Measurements from ENCODE around the gene TLE1.

DNA sequence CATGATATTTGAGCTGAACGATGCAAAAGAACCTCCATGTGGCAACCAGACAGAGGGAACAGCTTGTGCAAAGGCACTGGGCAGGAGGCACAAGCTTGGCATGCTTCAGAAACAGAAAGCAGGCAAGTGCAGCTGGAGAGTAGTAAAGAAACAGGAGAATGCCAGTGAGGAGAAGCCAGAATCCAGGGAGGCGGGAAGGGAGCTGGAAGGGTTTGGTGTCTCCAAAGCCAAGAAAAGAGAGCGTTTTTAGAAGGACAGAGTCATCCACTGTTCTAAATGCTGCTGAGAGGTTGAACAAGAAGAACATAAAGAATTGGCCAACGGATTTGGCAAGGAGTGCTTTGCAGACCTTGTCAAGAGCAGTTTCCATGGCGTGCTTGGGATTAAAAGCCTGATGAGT lies 124.7 kb downstream of the TLE1 start:
- TF ChIP-seq, protein P1, sequence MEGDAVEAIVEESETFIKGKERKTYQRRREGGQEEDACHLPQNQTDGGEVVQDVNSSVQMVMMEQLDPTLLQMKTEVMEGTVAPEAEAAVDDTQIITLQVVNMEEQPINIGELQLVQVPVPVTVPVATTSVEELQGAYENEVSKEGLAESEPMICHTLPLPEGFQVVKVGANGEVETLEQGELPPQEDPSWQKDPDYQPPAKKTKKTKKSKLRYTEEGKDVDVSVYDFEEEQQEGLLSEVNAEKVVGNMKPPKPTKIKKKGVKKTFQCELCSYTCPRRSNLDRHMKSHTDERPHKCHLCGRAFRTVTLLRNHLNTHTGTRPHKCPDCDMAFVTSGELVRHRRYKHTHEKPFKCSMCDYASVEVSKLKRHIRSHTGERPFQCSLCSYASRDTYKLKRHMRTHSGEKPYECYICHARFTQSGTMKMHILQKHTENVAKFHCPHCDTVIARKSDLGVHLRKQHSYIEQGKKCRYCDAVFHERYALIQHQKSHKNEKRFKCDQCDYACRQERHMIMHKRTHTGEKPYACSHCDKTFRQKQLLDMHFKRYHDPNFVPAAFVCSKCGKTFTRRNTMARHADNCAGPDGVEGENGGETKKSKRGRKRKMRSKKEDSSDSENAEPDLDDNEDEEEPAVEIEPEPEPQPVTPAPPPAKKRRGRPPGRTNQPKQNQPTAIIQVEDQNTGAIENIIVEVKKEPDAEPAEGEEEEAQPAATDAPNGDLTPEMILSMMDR (conservative IDR thresholded peaks at IDR 0.05 in 1 of 2, IDR thresholded peaks at IDR 0.05 in 1 of 2; ENCODE audit: extremely low read depth in 1 of 2, insufficient read depth in 1 of 2, low read depth in 1 of 2, low read length in 2 of 2) = no peak
- TF ChIP-seq EZH2 (IDR thresholded peaks at IDR 0.05; ENCODE audit: borderline replicate concordance, low read length) = no peak
